Caco-2 (cell line): ENCODE data around the gene TTC13. TPM values are rescaled to one million over a fixed set of nuclear protein-coding genes. Genes with fewer than 3 reads are reported as not detected.
A peak's percentile ranks its signal among the peaks of the same experiment; 100 is the strongest.

ENCODE experiments used
- BruUV-seq: library from RNA; stranded (reverse); fragments of 400-500 nt; replicated peaks from 2 replicates; lab custom pipeline; 2021; lab: Mats Ljungman, UMichigan
- CTCF ChIA-PET: fragments of 300-600 bp; sonication (Branson Sonifier 250); formaldehyde crosslinking; loops from one replicate; lab custom pipeline; 2022; ENCODE audit warnings: antibody characterized with exemption; lab: Charles Lee
- POLR2A ChIA-PET: fragments of 300-600 bp; sonication (Branson Sonifier 250); formaldehyde crosslinking; loops from one replicate; lab custom pipeline; 2022; ENCODE audit warnings: antibody characterized with exemption; lab: Charles Lee
- DNase-seq, 2 experiments: peaks; one replicate each; pipeline versions ENCODE4 v3.0.0 to v3.0.0-alpha.2; 2020 to 2022
- H3K27me3 ChIP-seq: replicated peaks from 2 replicates; pipeline ENCODE4 v1.6.0; 2011; ENCODE audit warnings: low read length; ENCODE audit not compliant: control insufficient read depth, insufficient read depth
- H3K36me3 ChIP-seq: 2 replicates; pipeline ENCODE4 v1.5.1; 2011; ENCODE audit warnings: low read length; ENCODE audit not compliant: control insufficient read depth, insufficient read depth
- H3K4me1 ChIP-seq: fragments of 250-450 bp; sonication (Bioruptor Pico); 2 replicates; pipeline ENCODE4 v1.5.1; 2020; ENCODE audit warnings: mild to moderate bottlenecking
- H3K4me3 ChIP-seq: 2 replicates; pipeline ENCODE4 v1.5.1; 2011; ENCODE audit warnings: low read depth, mild to moderate bottlenecking, control low read depth, low read length
- H3K9me3 ChIP-seq: fragments of 250-450 bp; sonication (Bioruptor Pico); 2 replicates; pipeline ENCODE4 v1.5.1; 2020; ENCODE audit warnings: mild to moderate bottlenecking, moderate library complexity
- H3K27ac Mint-ChIP-seq: one replicate; pipeline ENCODE4 v1.8.0; 2022; ENCODE audit warnings: mixed read lengths; ENCODE audit not compliant: unreplicated experiment
- H3K27me3 Mint-ChIP-seq: one replicate; pipeline ENCODE4 v1.8.0; 2022; ENCODE audit warnings: mixed read lengths; ENCODE audit not compliant: insufficient read depth, unreplicated experiment
- H3K36me3 Mint-ChIP-seq: one replicate; pipeline ENCODE4 v1.8.0; 2022; ENCODE audit warnings: mild to moderate bottlenecking, mixed read lengths; ENCODE audit not compliant: insufficient read depth, unreplicated experiment
- H3K4me1 Mint-ChIP-seq: one replicate; pipeline ENCODE4 v1.8.0; 2022; ENCODE audit warnings: low read depth, mixed read lengths; ENCODE audit not compliant: unreplicated experiment
- H3K4me3 Mint-ChIP-seq: one replicate; pipeline ENCODE4 v1.8.0; 2022; ENCODE audit warnings: mild to moderate bottlenecking, moderate library complexity, mixed read lengths; ENCODE audit not compliant: unreplicated experiment
- H3K9me3 Mint-ChIP-seq: one replicate; pipeline ENCODE4 v1.8.0; 2022; ENCODE audit warnings: mixed read lengths; ENCODE audit not compliant: unreplicated experiment
- CTCF ChIP-seq, 2 experiments: fragments of 200-600 bp in 1 of 2; IDR thresholded peaks; 1 replicate in 1 of 2; 2 replicates in 1 of 2; pipeline versions ENCODE4 v1.5.1 to v1.8.0; 2011 to 2022; ENCODE audit warnings: antibody characterized with exemption in 1 of 2, control low read depth in 1 of 2, inconsistent platforms in 1 of 2, low read depth in 1 of 2, low read length in 1 of 2, mild to moderate bottlenecking in 1 of 2, moderate library complexity in 1 of 2; ENCODE audit not compliant: insufficient read depth in 1 of 2, severe bottlenecking in 1 of 2, unreplicated experiment in 1 of 2
- intact Hi-C: fragments of 100-400 bp; cut with micrococcal nuclease; formaldehyde crosslinking; loops from one replicate; pipeline ENCODE4 v1.10.0; 2022; ENCODE audit not compliant: unreplicated experiment
- total RNA-seq: library from RNA; stranded (reverse); gene quantifications from 2 replicates; pipeline ENCODE4 v1.2.3, GENCODE V29; 2022

The TTC13 gene
- total RNA-seq, 1 experiment from 2014 or later, result 57.6 TPM

DNA sequence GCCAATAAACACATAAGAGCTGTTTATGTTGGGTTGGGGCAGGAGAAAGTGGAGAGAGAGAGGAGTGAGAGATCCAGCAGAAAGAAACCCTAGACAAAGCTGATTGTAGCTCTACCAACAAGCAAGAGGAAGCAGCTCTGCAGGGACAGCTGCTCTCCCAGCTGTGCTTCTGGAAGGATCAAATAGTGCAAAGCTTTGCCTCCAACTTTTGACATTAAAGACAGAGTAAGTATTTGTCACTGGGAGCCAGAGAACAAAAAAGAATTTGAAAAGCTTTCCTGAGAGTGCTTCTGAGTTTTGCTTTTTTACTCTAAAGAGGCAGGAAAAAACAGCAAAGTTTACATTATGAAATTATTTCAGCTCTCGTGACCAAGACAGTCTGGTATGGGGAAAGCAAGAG, 81.9 kb downstream of the TTC13 start:
- no peak for DNase-seq
- POLR2A ChIA-PET, result interaction anchor here (1.4 kb wide), 1 partner anchor 29 kb away, joined by 3 read pairs; the partner anchor contains the start of gene C1orf198
- Mint-ChIP-seq H3K27ac (no peak overlapping the region), H3K4me1 (peaks cover 48% of the 10 kb centered on the region), H3K4me3 (no peak overlapping the region), H3K36me3 (peaks cover 16% of the 10 kb centered on the region), H3K9me3 (no peaks in the 10 kb centered on the region), H3K27me3 (no peaks in the 10 kb centered on the region)
- Histone ChIP-seq H3K27me3 (no peaks in the 10 kb centered on the region), H3K4me1 (peaks cover 44% of the 10 kb centered on the region), H3K4me3 (no peak overlapping the region), H3K9me3 (no peaks in the 10 kb centered on the region), H3K36me3 (no peaks in the 10 kb centered on the region)
- TF ChIP-seq CTCF (IDR thresholded peaks at IDR 0.05; ENCODE audit: insufficient read depth in 1 of 2, low read depth in 1 of 2, low read length in 1 of 2, severe bottlenecking in 1 of 2, unreplicated experiment in 1 of 2), result no peak
- intact Hi-C loops, result no loop called here
- CTCF ChIA-PET, result no interaction called here
- no TSS peak for BruUV-seq

GRCh38 chr1:230895452-230895851, 83.2 kb downstream of the TTC13 start:
- H3K36me3 Mint-ChIP-seq, result peaks cover 16% of the 10 kb centered on the region
- Histone ChIP-seq H3K9me3 (no peaks in the 10 kb centered on the region), H3K4me1 (peaks cover 31% of the 10 kb centered on the region), H3K4me3 (no peak overlapping the region), H3K27me3 (no peaks in the 10 kb centered on the region), H3K36me3 (no peaks in the 10 kb centered on the region)
- peak overlapping the region; percentile 4 for H3K27ac Mint-ChIP-seq
- no peak for TF ChIP-seq CTCF (IDR thresholded peaks at IDR 0.05; ENCODE audit: insufficient read depth in 1 of 2, low read depth in 1 of 2, low read length in 1 of 2, severe bottlenecking in 1 of 2, unreplicated experiment in 1 of 2)
- H3K4me3 Mint-ChIP-seq, result no peak overlapping the region
- DNase-seq, result no peak
- peaks cover 41% of the 10 kb centered on the region for H3K4me1 Mint-ChIP-seq
- no TSS peak for BruUV-seq
- intact Hi-C loops, result no loop called here
- POLR2A ChIA-PET, result no interaction called here
- no peaks in the 10 kb centered on the region for H3K9me3 Mint-ChIP-seq
- H3K27me3 Mint-ChIP-seq, result no peaks in the 10 kb centered on the region
- CTCF ChIA-PET, result no interaction called here

DNA sequence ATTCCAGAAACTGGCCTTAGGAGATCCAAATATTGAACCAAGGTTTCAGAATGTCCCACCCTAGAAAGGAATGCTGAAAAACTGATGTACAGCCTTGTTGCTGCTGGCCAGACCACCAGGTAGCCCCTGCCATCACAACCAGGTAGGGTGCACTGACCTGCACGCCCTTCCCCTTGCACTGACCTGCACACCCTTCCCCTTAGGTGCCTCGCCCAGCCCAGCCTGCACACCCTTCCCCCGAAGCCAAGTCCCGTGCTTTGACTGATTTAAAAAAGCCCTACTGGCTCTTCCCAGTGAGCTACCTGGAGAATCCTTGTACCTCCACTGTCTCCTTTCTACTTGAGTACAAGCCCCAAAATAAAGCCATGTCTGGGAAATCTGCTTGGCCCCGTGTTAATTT, 84.0 kb downstream of the TTC13 start:
- BruUV-seq, result no TSS peak
- ChIA-PET CTCF (no interaction called here), POLR2A (no interaction called here)
- peak overlapping the region; percentile 64 for H3K27ac Mint-ChIP-seq
- intact Hi-C loops, result no loop called here
- Histone ChIP-seq H3K4me1 (peaks cover 23% of the 10 kb centered on the region), H3K4me3 (no peak overlapping the region), H3K9me3 (no peaks in the 10 kb centered on the region), H3K27me3 (no peaks in the 10 kb centered on the region), H3K36me3 (no peaks in the 10 kb centered on the region)
- TF ChIP-seq CTCF (IDR thresholded peaks at IDR 0.05; ENCODE audit: insufficient read depth in 1 of 2, low read depth in 1 of 2, low read length in 1 of 2, severe bottlenecking in 1 of 2, unreplicated experiment in 1 of 2), result no peak
- no peaks in the 10 kb centered on the region for H3K27me3 Mint-ChIP-seq
- no peaks in the 10 kb centered on the region for H3K9me3 Mint-ChIP-seq
- peaks cover 33% of the 10 kb centered on the region for H3K4me1 Mint-ChIP-seq
- DNase-seq, result peak; percentile 39 to 53
- peaks cover 10% of the 10 kb centered on the region for H3K36me3 Mint-ChIP-seq
- H3K4me3 Mint-ChIP-seq, result peak overlapping the region; percentile 17
